IPS-20b (cell line): ENCODE results near the gene CEP78.

ENCODE experiments used
- H3K27ac ChIP-seq: one replicate; pipeline ENCODE4 v1.5.1; 2013; ENCODE audit warnings: low read length
- H3K27me3 ChIP-seq: 2 replicates; pipeline ENCODE4 v1.6.1; 2013; ENCODE audit warnings: mild to moderate bottlenecking, low read length, inconsistent platforms; ENCODE audit not compliant: insufficient read depth
- H3K36me3 ChIP-seq: 2 replicates; pipeline ENCODE4 v1.6.1; 2013; ENCODE audit warnings: low read depth, mild to moderate bottlenecking, inconsistent platforms, low read length, moderate library complexity; ENCODE audit not compliant: insufficient read depth
- H3K4me1 ChIP-seq: 2 replicates; pipeline ENCODE4 v1.6.1; 2013; ENCODE audit warnings: mild to moderate bottlenecking, control low read depth, inconsistent platforms, low read length, moderate library complexity; ENCODE audit not compliant: insufficient read depth
- H3K4me3 ChIP-seq: 2 replicates; pipeline ENCODE4 v1.5.1; 2013; ENCODE audit warnings: mild to moderate bottlenecking, low read length, inconsistent platforms
- H3K9ac ChIP-seq: 2 replicates; pipeline ENCODE4 v1.6.1; 2013; ENCODE audit warnings: low read depth, mild to moderate bottlenecking, inconsistent platforms, low read length, moderate library complexity
- H3K9me3 ChIP-seq: 2 replicates; pipeline ENCODE4 v1.6.1; 2013; ENCODE audit warnings: mild to moderate bottlenecking, low read depth, low read length, inconsistent platforms; ENCODE audit not compliant: insufficient read depth

Gene CEP78

GRCh38 chr9:78316166-78316892, 80.5 kb downstream of the CEP78 start:
- Histone ChIP-seq H3K36me3 (peaks cover 97% of the 10 kb centered on the region), H3K9ac (no peak overlapping the region), H3K4me1 (no peaks in the 10 kb centered on the region), H3K9me3 (no peaks in the 10 kb centered on the region), H3K27me3 (no peaks in the 10 kb centered on the region), H3K27ac (no peak overlapping the region), H3K4me3 (no peak overlapping the region)

DNA sequence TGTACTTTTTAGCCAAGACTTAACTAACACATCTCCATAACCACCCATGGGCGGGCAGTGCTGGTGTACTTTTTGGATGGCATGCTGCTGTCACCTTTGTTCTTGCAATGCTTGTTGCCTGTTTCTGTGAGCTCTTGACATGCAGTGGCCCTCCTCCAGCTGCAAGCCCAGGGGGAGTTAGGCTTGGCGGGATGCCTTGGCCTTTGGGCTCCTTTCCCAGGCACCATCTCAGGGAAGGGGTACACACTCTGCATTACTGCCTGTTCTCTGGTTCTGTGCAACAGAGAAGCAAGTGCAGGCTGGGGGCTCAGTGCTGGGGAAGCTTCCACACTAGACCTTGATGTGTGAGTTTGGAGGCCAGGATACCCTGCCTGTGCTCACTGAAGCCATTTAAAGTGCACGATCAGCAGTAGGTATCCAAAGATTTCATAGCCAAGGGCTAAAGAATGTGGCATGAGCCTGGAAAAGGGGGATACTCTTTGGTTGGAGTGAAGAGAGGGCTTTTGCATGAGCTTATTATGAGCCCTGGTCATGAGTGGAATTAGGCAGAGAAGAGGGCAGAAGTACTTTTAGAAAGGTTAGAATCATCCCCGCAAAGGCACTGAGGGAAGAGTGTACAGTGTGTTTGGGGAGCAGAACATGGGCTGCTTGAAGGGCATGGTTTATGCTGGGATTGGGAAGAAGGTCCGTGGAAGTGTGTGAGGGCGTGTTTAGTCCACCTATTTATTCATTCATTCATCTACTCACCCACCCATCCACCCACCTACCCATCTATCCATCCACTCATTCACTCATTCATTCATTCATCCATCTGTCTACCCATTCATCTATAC, 83.5 kb downstream of the CEP78 start:
- Histone ChIP-seq H3K36me3 (peaks cover 99% of the 10 kb centered on the region), H3K4me1 (no peaks in the 10 kb centered on the region), H3K9ac (no peak overlapping the region), H3K9me3 (no peaks in the 10 kb centered on the region), H3K27ac (no peak overlapping the region), H3K27me3 (no peaks in the 10 kb centered on the region), H3K4me3 (no peak overlapping the region)

GRCh38 chr9:78320030-78320693, 84.3 kb downstream of the CEP78 start:
- no peaks in the 10 kb centered on the region for H3K27me3 ChIP-seq

GRCh38 chr9:78320875-78321496, 85.1 kb downstream of the CEP78 start:
- no peak overlapping the region for H3K27ac ChIP-seq
- H3K9ac ChIP-seq = no peak overlapping the region
- H3K27me3 ChIP-seq = no peaks in the 10 kb centered on the region
- no peak overlapping the region for H3K4me3 ChIP-seq
- no peaks in the 10 kb centered on the region for H3K9me3 ChIP-seq
- H3K36me3 ChIP-seq = peaks cover 99% of the 10 kb centered on the region
- H3K4me1 ChIP-seq = no peaks in the 10 kb centered on the region

More at GRCh38 chr9:78320030-78320693, 84.3 kb downstream of the CEP78 start:
- peaks cover 99% of the 10 kb centered on the region for H3K36me3 ChIP-seq
- no peak overlapping the region for H3K9ac ChIP-seq
- no peak overlapping the region for H3K4me3 ChIP-seq
- H3K9me3 ChIP-seq = no peaks in the 10 kb centered on the region
- H3K27ac ChIP-seq = no peak overlapping the region
- no peaks in the 10 kb centered on the region for H3K4me1 ChIP-seq

GRCh38 chr9:78321505-78321904, 85.6 kb downstream of the CEP78 start:
- Histone ChIP-seq H3K4me3 (no peak overlapping the region), H3K27me3 (no peaks in the 10 kb centered on the region), H3K9ac (no peak overlapping the region), H3K27ac (no peak overlapping the region), H3K4me1 (no peaks in the 10 kb centered on the region), H3K36me3 (peaks cover 99% of the 10 kb centered on the region), H3K9me3 (no peaks in the 10 kb centered on the region)

DNA sequence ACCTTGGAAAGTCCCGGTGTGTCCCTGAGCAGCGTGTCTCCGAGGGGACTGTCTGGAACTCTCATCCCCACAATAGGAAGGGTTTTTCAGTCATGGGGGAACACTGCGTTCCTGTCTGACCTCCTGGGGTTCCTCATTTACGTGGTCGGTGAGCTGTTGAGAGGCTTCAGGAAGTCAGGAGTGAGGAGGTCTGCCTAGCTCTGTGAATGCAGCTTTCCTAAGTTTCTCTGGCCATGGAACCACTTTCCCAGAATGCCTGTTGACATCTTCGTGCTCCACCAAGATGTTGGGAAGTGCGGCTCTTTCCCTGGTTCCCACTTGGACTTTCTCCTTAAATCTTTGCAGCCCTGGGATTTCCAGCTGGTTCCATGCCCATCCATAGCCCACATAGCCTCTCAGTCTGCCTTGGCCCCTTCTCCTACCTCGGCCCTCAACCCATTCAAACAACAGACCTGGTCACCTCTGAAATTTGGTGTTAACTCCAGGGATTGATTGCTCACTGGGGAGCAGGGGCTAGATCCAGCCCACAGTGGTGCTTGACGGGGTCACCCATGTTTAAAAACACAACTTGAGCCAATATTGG, 88.3 kb downstream of the CEP78 start:
- Histone ChIP-seq H3K9ac (no peak overlapping the region), H3K36me3 (peaks cover 97% of the 10 kb centered on the region), H3K9me3 (no peaks in the 10 kb centered on the region), H3K27ac (no peak overlapping the region), H3K4me1 (no peaks in the 10 kb centered on the region), H3K4me3 (no peak overlapping the region), H3K27me3 (no peaks in the 10 kb centered on the region)

DNA sequence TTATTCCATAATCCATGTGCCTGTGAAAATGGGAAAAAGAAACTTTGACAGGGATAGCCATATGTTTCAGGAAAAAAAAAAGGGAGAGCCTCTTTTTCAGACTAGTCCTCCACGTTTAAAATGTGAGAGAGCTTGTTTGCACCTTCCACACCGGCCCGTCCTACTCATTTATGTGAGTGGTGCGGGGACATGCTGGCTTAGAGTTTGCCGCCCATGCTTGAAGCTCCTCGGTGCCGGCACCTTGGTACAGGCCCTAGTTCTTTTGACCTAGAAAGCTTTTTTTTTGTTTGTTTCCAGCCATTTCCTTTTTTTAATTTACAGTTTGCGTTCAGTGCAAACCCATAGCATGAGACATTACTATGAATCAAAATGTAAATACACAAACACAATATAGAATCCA, 88.8 kb downstream of the CEP78 start:
- no peak overlapping the region for H3K4me3 ChIP-seq
- no peak overlapping the region for H3K27ac ChIP-seq
- H3K27me3 ChIP-seq = no peaks in the 10 kb centered on the region
- no peak overlapping the region for H3K9ac ChIP-seq
- H3K36me3 ChIP-seq = peaks cover 96% of the 10 kb centered on the region
- no peaks in the 10 kb centered on the region for H3K9me3 ChIP-seq
- no peaks in the 10 kb centered on the region for H3K4me1 ChIP-seq

- Histone ChIP-seq H3K9me3 (no peaks in the 10 kb centered on the region), H3K36me3 (peaks cover 96% of the 10 kb centered on the region), H3K9ac (no peak overlapping the region), H3K27me3 (no peaks in the 10 kb centered on the region), H3K27ac (no peak overlapping the region), H3K4me1 (no peaks in the 10 kb centered on the region), H3K4me3 (no peak overlapping the region)
Measured at GRCh38 chr9:78325343-78325742, 89.5 kb downstream of the CEP78 start.

GRCh38 chr9:78325846-78326360, 90.0 kb downstream of the CEP78 start:
- peaks cover 96% of the 10 kb centered on the region for H3K36me3 ChIP-seq
- no peak overlapping the region for H3K27ac ChIP-seq
- no peak overlapping the region for H3K9ac ChIP-seq
- no peak overlapping the region for H3K4me3 ChIP-seq
- H3K9me3 ChIP-seq = no peaks in the 10 kb centered on the region
- H3K4me1 ChIP-seq = no peaks in the 10 kb centered on the region
- no peaks in the 10 kb centered on the region for H3K27me3 ChIP-seq

- H3K27me3 ChIP-seq = no peaks in the 10 kb centered on the region
Measured at GRCh38 chr9:78326564-78326963, 90.7 kb downstream of the CEP78 start.

More at GRCh38 chr9:78326564-78326963, 90.7 kb downstream of the CEP78 start:
- no peaks in the 10 kb centered on the region for H3K9me3 ChIP-seq
- no peak overlapping the region for H3K9ac ChIP-seq
- H3K36me3 ChIP-seq = peaks cover 91% of the 10 kb centered on the region
- no peak overlapping the region for H3K4me3 ChIP-seq
- no peak overlapping the region for H3K27ac ChIP-seq
- H3K4me1 ChIP-seq = no peaks in the 10 kb centered on the region
